GM10266 (cell line): ENCODE measurements around the gene ADAMTS3.

ENCODE experiments used
- DNase-seq: peaks from one replicate; pipeline ENCODE4 v3.0.0; 2012; ENCODE audit errors: extremely low spot score
- TF ChIP-seq, protein P1 (sequence below): IDR thresholded peaks from 2 replicates; pipeline ENCODE4 v1.5.1; 2012; ENCODE audit warnings: mild to moderate bottlenecking, low read depth; ENCODE audit not compliant: control insufficient read depth, insufficient read depth; ENCODE audit errors: missing control alignments

The ADAMTS3 gene

DNA sequence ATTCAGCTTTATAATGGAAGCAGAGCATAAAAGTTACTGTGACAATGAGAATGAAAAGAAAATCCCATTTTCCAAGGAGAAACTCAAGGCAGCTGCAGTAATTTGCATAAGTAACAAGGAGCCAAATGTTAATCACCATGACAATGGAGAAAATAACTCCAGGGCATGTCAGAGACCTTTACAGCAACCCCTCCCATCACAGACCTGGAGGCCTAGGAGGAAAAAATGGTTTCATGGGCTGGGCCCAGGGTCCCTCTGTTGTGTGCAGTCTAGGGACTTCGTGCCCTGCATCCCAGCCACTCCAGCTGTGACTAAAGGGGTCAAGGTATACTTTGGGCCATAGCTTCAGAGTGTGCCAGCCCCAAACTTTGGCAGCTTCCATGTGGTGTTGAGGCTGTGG lies 313.8 kb downstream of the ADAMTS3 start:
- TF ChIP-seq, protein P1, sequence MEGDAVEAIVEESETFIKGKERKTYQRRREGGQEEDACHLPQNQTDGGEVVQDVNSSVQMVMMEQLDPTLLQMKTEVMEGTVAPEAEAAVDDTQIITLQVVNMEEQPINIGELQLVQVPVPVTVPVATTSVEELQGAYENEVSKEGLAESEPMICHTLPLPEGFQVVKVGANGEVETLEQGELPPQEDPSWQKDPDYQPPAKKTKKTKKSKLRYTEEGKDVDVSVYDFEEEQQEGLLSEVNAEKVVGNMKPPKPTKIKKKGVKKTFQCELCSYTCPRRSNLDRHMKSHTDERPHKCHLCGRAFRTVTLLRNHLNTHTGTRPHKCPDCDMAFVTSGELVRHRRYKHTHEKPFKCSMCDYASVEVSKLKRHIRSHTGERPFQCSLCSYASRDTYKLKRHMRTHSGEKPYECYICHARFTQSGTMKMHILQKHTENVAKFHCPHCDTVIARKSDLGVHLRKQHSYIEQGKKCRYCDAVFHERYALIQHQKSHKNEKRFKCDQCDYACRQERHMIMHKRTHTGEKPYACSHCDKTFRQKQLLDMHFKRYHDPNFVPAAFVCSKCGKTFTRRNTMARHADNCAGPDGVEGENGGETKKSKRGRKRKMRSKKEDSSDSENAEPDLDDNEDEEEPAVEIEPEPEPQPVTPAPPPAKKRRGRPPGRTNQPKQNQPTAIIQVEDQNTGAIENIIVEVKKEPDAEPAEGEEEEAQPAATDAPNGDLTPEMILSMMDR = no peak
- DNase-seq = no peak

DNA sequence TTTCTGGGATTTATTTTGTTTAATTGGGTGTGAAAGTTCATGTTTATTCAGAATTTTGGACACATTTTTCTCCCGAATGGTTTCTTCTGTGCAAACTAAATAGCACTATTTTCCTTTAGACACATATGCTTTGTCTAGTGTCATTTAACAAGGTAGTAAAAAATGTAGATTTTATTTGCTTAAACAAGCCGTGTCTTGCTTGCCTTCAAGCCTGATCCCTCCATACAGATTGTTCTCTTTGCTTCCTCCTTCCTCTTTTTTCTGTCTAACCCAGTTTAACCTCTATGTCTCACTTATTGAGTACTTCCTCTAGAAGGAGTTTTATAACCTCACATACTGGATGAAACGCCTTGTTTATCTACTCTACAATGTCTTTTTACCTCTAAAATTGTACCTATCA lies 325.4 kb downstream of the ADAMTS3 start:
- TF ChIP-seq, protein P1 = no peak
- DNase-seq = no peak

GRCh38 chr4:72239487-72240116 lies 329.4 kb downstream of the ADAMTS3 start:
- TF ChIP-seq, protein P1 = no peak
- DNase-seq = no peak
